Neutrophil (primary cell): ENCODE data around the gene BCL2L13.
"Not testable (repeated sequence)": the region's sequence is repeated elsewhere in the genome, so short reads cannot be mapped to it uniquely, and the experiment has no call there.

Experiments used
- H3K27ac ChIP-seq: fragments of 200-600 bp; sonication (generic); 2 replicates; pipeline ENCODE4 v1.5.1; 2016; ENCODE audit warnings: mild to moderate bottlenecking, moderate library complexity
- H3K27me3 ChIP-seq: fragments of 200-600 bp; sonication (generic); 2 replicates; pipeline ENCODE4 v1.6.0; 2016; ENCODE audit warnings: mild to moderate bottlenecking
- H3K36me3 ChIP-seq: fragments of 200-600 bp; sonication (generic); 2 replicates; pipeline ENCODE4 v1.5.1; 2017
- H3K4me1 ChIP-seq, 2 experiments: fragments of 200-600 bp in 1 of 2; sonication (generic) in 1 of 2; 1 replicate in 1 of 2; 2 replicates in 1 of 2; pipeline versions ENCODE4 v1.5.1 to v1.6.1; 2013 to 2016; ENCODE audit warnings: low read depth in 1 of 2, low read length in 1 of 2, mild to moderate bottlenecking in 1 of 2, moderate library complexity in 1 of 2; ENCODE audit not compliant: control insufficient read depth in 1 of 2, insufficient read depth in 1 of 2
- H3K4me3 ChIP-seq, 2 experiments: fragments of 200-600 bp in 1 of 2; sonication (generic) in 1 of 2; 1 replicate in 1 of 2; 2 replicates in 1 of 2; pipeline ENCODE4 v1.5.1; 2013 to 2016; ENCODE audit warnings: low read depth in 1 of 2, low read length in 1 of 2, mild to moderate bottlenecking in 1 of 2, moderate library complexity in 1 of 2
- H3K9me3 ChIP-seq: fragments of 200-600 bp; sonication (generic); 2 replicates; pipeline ENCODE4 v1.5.1; 2016
- CTCF ChIP-seq: fragments of 200-600 bp; sonication (generic); IDR thresholded peaks from 2 replicates; pipeline ENCODE4 v1.5.1; 2016; ENCODE audit warnings: antibody characterized with exemption

The BCL2L13 gene

GRCh38 chr22:17753401-17753989, 114.9 kb downstream of the BCL2L13 start:
- Histone ChIP-seq H3K9me3 (no peaks in the 10 kb centered on the region), H3K27me3 (no peaks in the 10 kb centered on the region), H3K36me3 (peaks cover 42% of the 10 kb centered on the region), H3K4me1 (peaks cover 5 to 8% of the 10 kb centered on the region in 2 experiments), H3K27ac (no peak overlapping the region), H3K4me3 (no peak overlapping the region)
- no peak for TF ChIP-seq CTCF

GRCh38 chr22:17754233-17754925, 115.8 kb downstream of the BCL2L13 start:
- H3K27me3 ChIP-seq: no peaks in the 10 kb centered on the region
- peaks cover 12 to 16% of the 10 kb centered on the region in 2 experiments for H3K4me1 ChIP-seq
- TF ChIP-seq CTCF: peak; percentile 30
- H3K36me3 ChIP-seq: peaks cover 34% of the 10 kb centered on the region
- H3K27ac ChIP-seq: no peak overlapping the region
- H3K9me3 ChIP-seq: no peaks in the 10 kb centered on the region
- H3K4me3 ChIP-seq: no peak overlapping the region

- Histone ChIP-seq H3K9me3 (no peaks in the 10 kb centered on the region), H3K27ac (peak overlapping the region; percentile 84), H3K4me1 (peaks cover 49 to 64% of the 10 kb centered on the region in 2 experiments), H3K4me3 (peak overlapping the region in 1 of 2 experiments; percentile 43), H3K36me3 (no peaks in the 10 kb centered on the region), H3K27me3 (no peaks in the 10 kb centered on the region)
- TF ChIP-seq CTCF: no peak
These were observed 122.6 kb downstream of the BCL2L13 start for GRCh38 chr22:17761138-17761488.

GRCh38 chr22:17763442-17763841, 124.9 kb downstream of the BCL2L13 start:
- not testable (repeated sequence) for H3K9me3 ChIP-seq, H3K4me3 ChIP-seq
- H3K4me1 ChIP-seq: peaks cover 58 to 71% of the 10 kb centered on the region in 2 experiments

GRCh38 chr22:17764036-17764435, 125.5 kb downstream of the BCL2L13 start:
- no peaks in the 10 kb centered on the region for H3K36me3 ChIP-seq
- H3K27ac ChIP-seq: peak overlapping the region; percentile 57
- TF ChIP-seq CTCF: no peak
- no peaks in the 10 kb centered on the region for H3K27me3 ChIP-seq
- H3K4me1 ChIP-seq: peaks cover 58 to 74% of the 10 kb centered on the region in 2 experiments
- no peak overlapping the region for H3K4me3 ChIP-seq
- H3K9me3 ChIP-seq: no peaks in the 10 kb centered on the region

More at GRCh38 chr22:17763442-17763841, 124.9 kb downstream of the BCL2L13 start:
- not testable (repeated sequence) for H3K27me3 ChIP-seq, H3K36me3 ChIP-seq
- peak overlapping the region; percentile 57 for H3K27ac ChIP-seq

- H3K4me3 ChIP-seq, H3K9me3 ChIP-seq, H3K27me3 ChIP-seq, H3K36me3 ChIP-seq: not testable (repeated sequence)
- Histone ChIP-seq H3K4me1 (peaks cover 58 to 74% of the 10 kb centered on the region in 2 experiments), H3K27ac (peak overlapping the region; percentile 57)
These were observed 126.3 kb downstream of the BCL2L13 start for GRCh38 chr22:17764852-17765251.
